Adipocyte (in vitro differentiated cells): ENCODE measurements around the gene STRN4.
A peak's percentile ranks its signal among the peaks of the same experiment; 100 is the strongest.

Source experiments
- DNase-seq: peaks from one replicate; pipeline ENCODE4 v3.0.0-alpha.2; 2015; ENCODE audit warnings: low read depth
- H3K27me3 ChIP-seq: replicated peaks from 2 replicates; pipeline ENCODE4 v1.7.0; 2013; ENCODE audit warnings: mild to moderate bottlenecking, low read length, moderate library complexity; ENCODE audit not compliant: control insufficient read depth, insufficient read depth
- H3K36me3 ChIP-seq: 2 replicates; pipeline ENCODE4 v1.7.0; 2013; ENCODE audit warnings: low read length, mild to moderate bottlenecking, moderate library complexity; ENCODE audit not compliant: control insufficient read depth, insufficient read depth, severe bottlenecking
- H3K4me1 ChIP-seq: 2 replicates; pipeline ENCODE4 v1.7.0; 2013; ENCODE audit warnings: mild to moderate bottlenecking, low read length, moderate library complexity; ENCODE audit not compliant: control insufficient read depth, insufficient read depth
- H3K4me3 ChIP-seq: 2 replicates; pipeline ENCODE4 v1.7.0; 2013; ENCODE audit warnings: mild to moderate bottlenecking, low read length, moderate library complexity
- H3K9ac ChIP-seq: 2 replicates; pipeline ENCODE4 v1.7.0; 2013; ENCODE audit warnings: mild to moderate bottlenecking, low read length, moderate library complexity
- H3K9me3 ChIP-seq: 2 replicates; pipeline ENCODE4 v1.7.0; 2013; ENCODE audit warnings: mild to moderate bottlenecking, low read length, moderate library complexity; ENCODE audit not compliant: control insufficient read depth

Gene STRN4

DNA sequence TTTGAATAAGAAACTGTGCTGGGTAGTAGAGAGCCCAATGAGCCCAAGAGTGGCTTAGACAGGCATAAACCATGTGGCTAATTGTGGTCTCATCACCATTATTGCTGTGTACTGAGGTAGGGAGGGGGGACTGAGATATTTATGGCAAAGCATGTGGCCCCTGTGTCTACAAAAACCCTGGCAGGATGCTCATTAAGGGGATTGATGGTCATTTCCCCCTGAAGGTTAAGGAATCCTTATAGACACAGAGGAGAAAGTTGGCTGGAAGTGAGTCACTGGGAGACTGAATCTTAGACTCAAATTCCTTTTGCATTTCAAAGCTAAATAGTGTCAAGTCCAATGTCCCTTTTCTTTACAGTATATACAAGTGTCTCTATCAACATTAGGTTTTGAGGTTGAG is 75.4 kb downstream of the STRN4 start:
- no peaks in the 10 kb centered on the region for H3K27me3 ChIP-seq

More for the DNA sequence above, 75.4 kb downstream of the STRN4 start:
- no peak overlapping the region for H3K4me3 ChIP-seq
- H3K9ac ChIP-seq, result no peak overlapping the region
- no peaks in the 10 kb centered on the region for H3K4me1 ChIP-seq
- peak; percentile 31 for DNase-seq
- peaks cover 21% of the 10 kb centered on the region for H3K36me3 ChIP-seq
- H3K9me3 ChIP-seq, result no peaks in the 10 kb centered on the region
